ENCODE data around the gene BRD9.
"Not testable (repeated sequence)": the region's sequence is repeated elsewhere in the genome, so short reads cannot be mapped to it uniquely, and the experiment has no call there.

Gene BRD9

DNA sequence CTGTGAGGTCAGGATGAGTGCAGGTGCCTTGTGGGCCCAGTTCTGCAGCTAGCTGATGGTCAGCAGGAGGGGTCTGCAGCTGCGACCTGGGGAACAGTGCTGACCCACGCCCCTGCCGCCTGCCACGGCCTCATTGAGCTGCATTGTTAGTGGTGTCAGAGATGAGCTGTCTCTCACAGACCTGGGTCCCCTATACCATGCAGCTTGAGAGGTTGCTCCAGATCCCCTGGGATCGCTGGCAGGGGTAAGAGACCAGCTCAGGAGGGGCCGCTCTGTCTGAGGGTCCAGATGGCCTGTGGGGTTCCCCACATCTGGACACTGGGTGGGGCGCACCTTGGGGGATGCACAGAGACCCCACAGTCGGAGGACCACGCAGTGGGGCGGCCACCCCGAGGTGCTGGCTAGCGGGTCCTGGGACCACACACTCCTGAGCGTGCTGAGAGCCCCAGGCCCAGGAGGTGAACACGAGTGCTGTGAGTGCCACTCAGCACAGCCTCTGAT lies 54.9 kb downstream of the BRD9 start:
- H3K36me3 ChIP-seq (ENCODE audit: control insufficient read depth, insufficient read depth, low read length); H3K4me1 ChIP-seq (ENCODE audit: control insufficient read depth, insufficient read depth, low read length, poor library complexity, severe bottlenecking); H3K27me3 ChIP-seq (replicated peaks; ENCODE audit: control insufficient read depth, insufficient read depth, low read length, poor library complexity, severe bottlenecking); H3K4me3 ChIP-seq (ENCODE audit: insufficient read depth, low read depth, low read length, poor library complexity, severe bottlenecking); DNase-seq; H3K27ac ChIP-seq (ENCODE audit: insufficient read depth, low read length, poor library complexity, severe bottlenecking); H3K9me3 ChIP-seq (ENCODE audit: control insufficient read depth, low read length): not testable (repeated sequence)

DNA sequence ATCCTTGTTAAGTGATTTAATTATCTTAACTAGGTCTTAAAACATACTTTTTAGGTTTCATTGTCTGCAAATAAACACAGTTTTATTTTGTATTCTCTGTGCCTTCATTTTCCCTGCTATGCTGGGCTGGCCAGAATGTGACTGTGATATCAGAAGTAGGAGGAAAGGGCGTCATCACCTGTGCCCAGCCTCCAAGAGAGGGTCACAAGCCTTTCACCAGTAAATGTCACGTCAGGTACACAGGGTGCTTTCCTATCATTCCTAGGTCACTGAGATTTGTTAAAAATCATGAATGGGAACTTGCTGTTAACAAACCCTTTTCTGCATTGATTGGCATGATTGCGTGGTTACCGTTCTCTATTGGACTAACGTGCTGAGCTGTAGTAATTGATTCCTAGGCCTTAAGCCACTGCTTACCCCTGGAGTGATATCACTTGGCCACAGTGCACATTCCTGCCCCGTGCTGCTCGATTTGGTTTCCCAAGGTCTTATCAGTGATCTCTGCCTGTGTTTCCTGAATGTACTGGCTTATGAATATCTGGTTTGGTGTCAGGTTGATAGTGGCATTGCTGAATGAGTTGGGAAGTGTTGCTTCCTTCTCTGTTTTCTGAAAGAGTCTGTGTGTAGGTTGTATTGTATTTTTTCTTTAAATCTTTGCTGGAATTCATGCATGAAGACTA lies 56.5 kb downstream of the BRD9 start:
- H3K27me3 ChIP-seq (replicated peaks; ENCODE audit: control insufficient read depth, insufficient read depth, low read length, poor library complexity, severe bottlenecking); H3K4me1 ChIP-seq (ENCODE audit: control insufficient read depth, insufficient read depth, low read length, poor library complexity, severe bottlenecking); H3K36me3 ChIP-seq (ENCODE audit: control insufficient read depth, insufficient read depth, low read length); H3K9me3 ChIP-seq (ENCODE audit: control insufficient read depth, low read length); H3K4me3 ChIP-seq (ENCODE audit: insufficient read depth, low read depth, low read length, poor library complexity, severe bottlenecking); DNase-seq; H3K27ac ChIP-seq (ENCODE audit: insufficient read depth, low read length, poor library complexity, severe bottlenecking): not testable (repeated sequence)

GRCh38 chr5:834013-834412 lies 58.6 kb downstream of the BRD9 start:
- H3K36me3 ChIP-seq (ENCODE audit: control insufficient read depth, insufficient read depth, low read length); H3K4me1 ChIP-seq (ENCODE audit: control insufficient read depth, insufficient read depth, low read length, poor library complexity, severe bottlenecking); H3K27ac ChIP-seq (ENCODE audit: insufficient read depth, low read length, poor library complexity, severe bottlenecking); H3K4me3 ChIP-seq (ENCODE audit: insufficient read depth, low read depth, low read length, poor library complexity, severe bottlenecking); DNase-seq; H3K27me3 ChIP-seq (replicated peaks; ENCODE audit: control insufficient read depth, insufficient read depth, low read length, poor library complexity, severe bottlenecking); H3K9me3 ChIP-seq (ENCODE audit: control insufficient read depth, low read length): not testable (repeated sequence)

DNA sequence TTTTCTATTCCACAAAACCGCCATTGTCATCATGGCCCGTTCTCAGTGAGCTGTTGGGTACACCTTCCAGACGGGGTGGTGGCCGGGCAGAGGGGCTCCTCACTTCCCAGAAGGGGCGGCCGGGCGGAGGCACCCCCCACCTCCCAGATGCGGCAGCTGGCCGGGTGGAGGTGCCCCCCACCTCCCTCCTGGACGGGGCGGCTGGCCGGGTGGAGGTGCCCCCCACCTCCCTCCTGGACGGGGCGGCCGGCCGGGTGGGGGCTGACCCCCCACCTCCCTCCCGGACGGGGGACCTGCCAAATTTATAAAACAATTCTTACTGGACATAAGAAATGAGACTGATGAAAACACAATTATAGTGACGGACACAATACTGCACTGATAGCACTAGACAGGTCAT lies 64.4 kb downstream of the BRD9 start:
- H3K27ac ChIP-seq (ENCODE audit: insufficient read depth, low read length, poor library complexity, severe bottlenecking); H3K36me3 ChIP-seq (ENCODE audit: control insufficient read depth, insufficient read depth, low read length); DNase-seq; H3K4me1 ChIP-seq (ENCODE audit: control insufficient read depth, insufficient read depth, low read length, poor library complexity, severe bottlenecking); H3K27me3 ChIP-seq (replicated peaks; ENCODE audit: control insufficient read depth, insufficient read depth, low read length, poor library complexity, severe bottlenecking); H3K9me3 ChIP-seq (ENCODE audit: control insufficient read depth, low read length); H3K4me3 ChIP-seq (ENCODE audit: insufficient read depth, low read depth, low read length, poor library complexity, severe bottlenecking): not testable (repeated sequence)

- not testable (repeated sequence) for H3K4me3 ChIP-seq (ENCODE audit: insufficient read depth, low read depth, low read length, poor library complexity, severe bottlenecking); H3K9me3 ChIP-seq (ENCODE audit: control insufficient read depth, low read length); H3K27ac ChIP-seq (ENCODE audit: insufficient read depth, low read length, poor library complexity, severe bottlenecking); H3K36me3 ChIP-seq (ENCODE audit: control insufficient read depth, insufficient read depth, low read length); H3K27me3 ChIP-seq (replicated peaks; ENCODE audit: control insufficient read depth, insufficient read depth, low read length, poor library complexity, severe bottlenecking); H3K4me1 ChIP-seq (ENCODE audit: control insufficient read depth, insufficient read depth, low read length, poor library complexity, severe bottlenecking); DNase-seq
These were observed 67.1 kb downstream of the BRD9 start for GRCh38 chr5:825544-825943.

- Histone ChIP-seq H3K27me3 (replicated peaks; ENCODE audit: control insufficient read depth, insufficient read depth, low read length, poor library complexity, severe bottlenecking) (no peaks in the 10 kb centered on the region), H3K4me1 (ENCODE audit: control insufficient read depth, insufficient read depth, low read length, poor library complexity, severe bottlenecking) (no peaks in the 10 kb centered on the region), H3K4me3 (ENCODE audit: insufficient read depth, low read depth, low read length, poor library complexity, severe bottlenecking) (no peak overlapping the region), H3K27ac (ENCODE audit: insufficient read depth, low read length, poor library complexity, severe bottlenecking) (no peak overlapping the region), H3K36me3 (ENCODE audit: control insufficient read depth, insufficient read depth, low read length) (no peaks in the 10 kb centered on the region), H3K9me3 (ENCODE audit: control insufficient read depth, low read length) (no peaks in the 10 kb centered on the region)
- DNase-seq = no peak
These were observed 71.1 kb downstream of the BRD9 start for GRCh38 chr5:821504-821903.

GRCh38 chr5:820245-820644 lies 72.4 kb downstream of the BRD9 start:
- Histone ChIP-seq H3K9me3 (ENCODE audit: control insufficient read depth, low read length) (no peaks in the 10 kb centered on the region), H3K27ac (ENCODE audit: insufficient read depth, low read length, poor library complexity, severe bottlenecking) (no peak overlapping the region), H3K36me3 (ENCODE audit: control insufficient read depth, insufficient read depth, low read length) (no peaks in the 10 kb centered on the region), H3K27me3 (replicated peaks; ENCODE audit: control insufficient read depth, insufficient read depth, low read length, poor library complexity, severe bottlenecking) (no peaks in the 10 kb centered on the region), H3K4me3 (ENCODE audit: insufficient read depth, low read depth, low read length, poor library complexity, severe bottlenecking) (no peak overlapping the region), H3K4me1 (ENCODE audit: control insufficient read depth, insufficient read depth, low read length, poor library complexity, severe bottlenecking) (no peaks in the 10 kb centered on the region)
- no peak for DNase-seq

GRCh38 chr5:819078-819477 lies 73.5 kb downstream of the BRD9 start:
- no peaks in the 10 kb centered on the region for H3K27me3 ChIP-seq (replicated peaks; ENCODE audit: control insufficient read depth, insufficient read depth, low read length, poor library complexity, severe bottlenecking)
- no peak overlapping the region for H3K27ac ChIP-seq (ENCODE audit: insufficient read depth, low read length, poor library complexity, severe bottlenecking)
- H3K4me3 ChIP-seq (ENCODE audit: insufficient read depth, low read depth, low read length, poor library complexity, severe bottlenecking) = no peak overlapping the region
- H3K9me3 ChIP-seq (ENCODE audit: control insufficient read depth, low read length) = no peaks in the 10 kb centered on the region
- H3K36me3 ChIP-seq (ENCODE audit: control insufficient read depth, insufficient read depth, low read length) = no peaks in the 10 kb centered on the region
- DNase-seq = no peak
- no peaks in the 10 kb centered on the region for H3K4me1 ChIP-seq (ENCODE audit: control insufficient read depth, insufficient read depth, low read length, poor library complexity, severe bottlenecking)

DNA sequence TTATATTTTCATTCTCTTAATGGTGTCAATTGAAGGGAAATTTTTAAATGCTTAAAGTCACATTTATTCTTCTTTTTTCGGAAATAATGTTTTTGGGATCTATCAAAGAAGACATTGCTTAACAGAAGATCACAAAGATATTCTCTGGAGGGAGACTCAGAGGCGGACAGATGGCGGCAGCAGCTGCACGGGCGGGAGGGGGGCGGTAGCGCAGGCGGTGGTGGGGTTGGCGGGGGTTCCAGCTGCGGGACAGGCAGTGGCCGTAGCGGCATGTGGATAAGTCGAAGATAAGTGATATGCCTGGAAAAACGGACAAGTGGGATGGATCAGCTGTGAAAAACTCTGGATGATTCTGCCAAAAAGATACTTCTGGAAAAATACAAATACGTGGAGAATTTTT lies 76.4 kb downstream of the BRD9 start:
- Histone ChIP-seq H3K36me3 (ENCODE audit: control insufficient read depth, insufficient read depth, low read length) (no peaks in the 10 kb centered on the region), H3K4me3 (ENCODE audit: insufficient read depth, low read depth, low read length, poor library complexity, severe bottlenecking) (no peak overlapping the region), H3K27ac (ENCODE audit: insufficient read depth, low read length, poor library complexity, severe bottlenecking) (no peak overlapping the region), H3K27me3 (replicated peaks; ENCODE audit: control insufficient read depth, insufficient read depth, low read length, poor library complexity, severe bottlenecking) (no peaks in the 10 kb centered on the region), H3K4me1 (ENCODE audit: control insufficient read depth, insufficient read depth, low read length, poor library complexity, severe bottlenecking) (no peaks in the 10 kb centered on the region), H3K9me3 (ENCODE audit: control insufficient read depth, low read length) (no peaks in the 10 kb centered on the region)
- no peak for DNase-seq

DNA sequence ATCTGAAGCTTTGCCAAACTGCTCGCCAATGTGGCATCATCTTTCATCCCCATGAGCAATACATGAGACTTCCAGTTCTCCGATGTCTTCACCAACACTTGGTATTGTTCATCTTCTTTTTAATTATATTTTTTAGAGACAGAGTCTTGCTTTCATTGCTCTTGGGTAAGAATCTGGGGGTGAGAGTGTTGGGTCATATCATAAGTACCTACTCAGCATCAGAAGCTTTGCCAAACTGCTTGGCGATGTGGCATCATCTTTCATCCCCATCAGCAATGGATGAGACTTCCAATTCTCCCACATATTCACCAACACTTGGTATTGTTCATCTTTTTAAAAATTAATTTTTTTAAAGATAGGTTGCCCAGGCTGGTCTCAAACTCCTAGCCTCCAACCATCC lies 77.2 kb downstream of the BRD9 start:
- Histone ChIP-seq H3K27me3 (replicated peaks; ENCODE audit: control insufficient read depth, insufficient read depth, low read length, poor library complexity, severe bottlenecking) (no peaks in the 10 kb centered on the region), H3K4me1 (ENCODE audit: control insufficient read depth, insufficient read depth, low read length, poor library complexity, severe bottlenecking) (no peaks in the 10 kb centered on the region), H3K36me3 (ENCODE audit: control insufficient read depth, insufficient read depth, low read length) (no peaks in the 10 kb centered on the region), H3K9me3 (ENCODE audit: control insufficient read depth, low read length) (no peaks in the 10 kb centered on the region), H3K4me3 (ENCODE audit: insufficient read depth, low read depth, low read length, poor library complexity, severe bottlenecking) (no peak overlapping the region), H3K27ac (ENCODE audit: insufficient read depth, low read length, poor library complexity, severe bottlenecking) (no peak overlapping the region)
- DNase-seq = no peak
